HG03066 (cell line): ENCODE results near the gene ITM2A.

Experiments used
- ATAC-seq: cut with Tn5 transposase; IDR thresholded peaks from one replicate; pipeline ENCODE4 v1.9.1; 2021; ENCODE audit warnings: low read depth; ENCODE audit not compliant: unreplicated experiment

The ITM2A gene

GRCh38 chrX:79325263-79325958 lies 41.7 kb downstream of the ITM2A start:
- ATAC-seq: no peak
